ENCODE results near the gene L1TD1.

DNA sequence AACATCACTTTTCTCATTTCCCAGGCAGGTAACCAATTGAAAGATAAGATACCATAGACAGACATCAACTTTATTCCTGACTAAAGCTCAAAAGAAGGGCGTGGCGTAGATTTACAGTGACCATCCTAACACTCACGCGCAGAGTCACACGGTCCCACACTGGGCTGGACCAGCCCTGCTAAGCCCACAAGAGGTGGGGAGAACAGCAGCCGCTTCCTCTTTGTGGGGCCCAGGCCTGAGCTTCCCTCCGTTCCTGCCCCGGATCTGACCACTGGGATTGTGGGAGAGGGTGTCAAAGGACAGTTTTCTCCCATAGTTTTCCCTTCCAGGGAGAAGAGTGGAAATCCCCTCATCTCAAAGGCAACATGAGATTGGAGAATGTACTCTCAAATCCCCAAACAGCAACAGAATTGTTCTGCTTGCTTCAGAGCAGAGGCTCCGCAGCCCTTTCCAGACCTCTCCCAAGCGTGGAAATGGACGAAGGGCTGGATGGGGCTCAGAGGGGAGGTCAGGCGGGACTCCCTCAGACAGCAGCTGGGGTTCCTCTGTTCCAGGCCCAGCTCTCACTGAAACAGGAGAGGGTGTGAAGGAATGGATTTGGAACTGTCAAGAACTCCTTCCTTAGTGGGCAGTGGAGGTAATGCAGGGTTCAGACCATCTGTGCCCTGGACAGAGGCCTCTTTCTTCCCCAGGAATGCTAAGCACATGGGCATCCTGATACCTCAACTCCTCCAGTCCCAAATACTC lies 33.7 kb downstream of the L1TD1 start:
- no peak for TF ChIP-seq ZNF274 (IDR thresholded peaks at IDR 0.05; ENCODE audit: low read depth, low read length)
- no peak for TF ChIP-seq SUZ12 (IDR thresholded peaks at IDR 0.05; ENCODE audit: extremely low read depth, insufficient read depth, insufficient read length)
